Stimulated activated CD4-positive, alpha-beta T cell treated with anti-CD3 and anti-CD28 coated beads, Interleukin-2, amount 100 ng/mL, for 48 hours (primary cell): ENCODE results near the gene MIB2.
A peak's percentile ranks its signal among the peaks of the same experiment; 100 is the strongest.
"Not testable (repeated sequence)": the region's sequence is repeated elsewhere in the genome, so short reads cannot be mapped to it uniquely, and the experiment has no call there.

Source experiments
- DNase-seq, 2 donors: peaks; one replicate each; pipeline ENCODE4 v3.0.0-alpha.2; 2020

The MIB2 gene

GRCh38 chr1:1615256-1616044, at the start of gene MIB2:
TSS of gene MIB2 (plus strand) at chr1:1615500. CDS start at chr1:1623453, 7,953 bp downstream.
- DNase-seq, result peak; percentile 97 to 98

- DNase-seq, result no peak
Observed at GRCh38 chr1:1567152-1567875, 48.0 kb upstream of the MIB2 start.

GRCh38 chr1:1567891-1568291, 47.4 kb upstream of the MIB2 start:
- no peak for DNase-seq

GRCh38 chr1:1569341-1569740, 46.0 kb upstream of the MIB2 start:
- DNase-seq, result no peak

- DNase-seq, result peak; percentile 59 to 61
Observed at GRCh38 chr1:1573843-1574720, 41.2 kb upstream of the MIB2 start.

GRCh38 chr1:1574721-1575537, 40.4 kb upstream of the MIB2 start, which contains the start of gene SSU72:
TSS of gene SSU72 (minus strand) at chr1:1574863. CDS start at chr1:1574557, 306 bp downstream.
- DNase-seq, result peak; percentile 90 to 93

GRCh38 chr1:1577367-1578011, 37.8 kb upstream of the MIB2 start:
- no peak for DNase-seq

- no peak for DNase-seq
Observed at GRCh38 chr1:1578371-1578940, 36.8 kb upstream of the MIB2 start.

GRCh38 chr1:1582585-1583346, 32.5 kb upstream of the MIB2 start:
- DNase-seq, result no peak

GRCh38 chr1:1583347-1584010, 31.8 kb upstream of the MIB2 start:
- DNase-seq, result no peak

- no peak for DNase-seq
Observed at GRCh38 chr1:1591452-1591851, 23.8 kb upstream of the MIB2 start.

GRCh38 chr1:1593834-1594601, 21.3 kb upstream of the MIB2 start:
- no peak for DNase-seq

- DNase-seq, result no peak
Observed at GRCh38 chr1:1594602-1595260, 20.6 kb upstream of the MIB2 start.

- not testable (repeated sequence) for DNase-seq
Observed at GRCh38 chr1:1595341-1595740, 20.0 kb upstream of the MIB2 start.

GRCh38 chr1:1596493-1597274, 18.6 kb upstream of the MIB2 start:
- no peak for DNase-seq

GRCh38 chr1:1597275-1597930, 17.9 kb upstream of the MIB2 start:
- DNase-seq, result no peak

- no peak for DNase-seq
Observed at GRCh38 chr1:1598051-1598719, 17.1 kb upstream of the MIB2 start.
